GM18517 (cell line): ENCODE results near the gene SLC4A11.
"Not testable (repeated sequence)": the region's sequence is repeated elsewhere in the genome, so short reads cannot be mapped to it uniquely, and the experiment has no call there.

Experiments used
- ATAC-seq: cut with Tn5 transposase; IDR thresholded peaks from one replicate; pipeline ENCODE4 v1.9.1; 2021; ENCODE audit warnings: mild to moderate bottlenecking, moderate library complexity; ENCODE audit not compliant: unreplicated experiment

The SLC4A11 gene

DNA sequence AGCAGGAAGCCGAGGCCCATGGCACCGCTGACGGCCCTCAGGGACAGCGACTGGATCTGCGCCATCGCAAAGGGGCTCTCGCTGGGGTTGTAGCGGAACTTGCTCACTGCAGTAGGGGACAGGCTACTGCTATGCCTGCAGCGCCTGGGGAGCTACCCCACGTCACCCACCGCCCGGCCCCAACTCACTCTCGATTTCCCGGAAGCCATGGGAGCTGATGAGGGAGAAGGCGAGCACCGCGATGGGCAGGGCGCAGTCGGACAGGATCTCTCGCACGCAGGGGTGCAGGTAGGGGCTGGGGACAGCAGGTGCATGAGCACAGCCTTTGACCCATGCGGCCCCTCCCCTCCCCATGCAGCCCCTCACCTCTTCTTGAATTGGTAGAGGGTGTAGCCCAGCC, 9.8 kb downstream of the SLC4A11 start:
- no peak for ATAC-seq

DNA sequence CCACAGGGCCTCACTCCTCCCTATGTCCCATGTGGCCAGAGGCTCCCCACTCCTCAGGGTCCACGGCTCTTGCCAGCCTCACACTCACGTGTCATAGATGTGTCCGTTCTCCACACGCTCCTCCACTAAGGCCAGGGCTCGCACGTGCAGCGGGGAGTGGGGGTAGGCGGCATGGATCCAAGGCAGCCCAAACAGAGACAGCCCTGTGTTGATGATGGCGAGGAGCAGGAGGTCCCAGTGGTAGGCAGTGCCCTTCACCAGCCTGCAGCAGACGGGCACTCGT, 10.3 kb downstream of the SLC4A11 start:
- no peak for ATAC-seq

DNA sequence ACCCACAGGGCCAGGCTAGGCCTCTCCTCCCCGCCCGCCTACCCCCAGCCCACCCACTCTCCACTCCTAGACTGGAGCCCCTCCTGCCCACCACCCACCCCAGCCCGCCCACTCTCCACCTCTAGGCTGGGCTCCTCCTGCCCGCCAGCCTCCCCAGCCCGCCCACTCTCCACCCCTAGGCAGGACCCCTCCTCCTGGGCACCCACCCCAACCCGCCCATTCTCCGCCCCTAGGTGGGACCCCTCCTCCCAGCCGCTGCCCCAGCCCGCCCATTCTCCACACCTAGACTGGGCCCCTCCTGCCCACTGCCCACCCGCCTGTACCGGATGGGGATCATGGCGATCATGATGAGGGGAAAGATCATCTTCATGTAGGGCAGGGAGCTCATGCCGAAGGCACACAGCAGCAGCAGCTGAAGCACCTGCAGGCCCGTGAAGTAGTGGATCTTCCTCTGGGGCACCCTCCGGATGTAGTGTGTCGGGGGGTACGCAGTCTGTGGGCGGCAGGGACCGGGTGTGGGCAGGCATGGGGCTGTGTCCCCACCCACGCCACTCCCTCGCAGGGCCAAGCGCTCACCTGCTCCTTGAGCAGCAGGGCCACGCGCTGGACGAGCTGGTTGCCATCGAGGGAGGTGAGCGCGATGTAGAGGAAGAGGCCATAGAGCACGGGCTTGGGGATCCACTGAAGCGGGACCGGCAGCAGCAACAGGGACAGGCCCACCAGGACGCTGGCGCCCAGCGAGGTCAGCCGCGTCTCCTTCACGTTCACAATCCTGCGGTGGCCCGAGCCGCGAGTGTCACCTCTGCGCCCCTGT, 10.8 kb downstream of the SLC4A11 start:
- no peak for ATAC-seq

DNA sequence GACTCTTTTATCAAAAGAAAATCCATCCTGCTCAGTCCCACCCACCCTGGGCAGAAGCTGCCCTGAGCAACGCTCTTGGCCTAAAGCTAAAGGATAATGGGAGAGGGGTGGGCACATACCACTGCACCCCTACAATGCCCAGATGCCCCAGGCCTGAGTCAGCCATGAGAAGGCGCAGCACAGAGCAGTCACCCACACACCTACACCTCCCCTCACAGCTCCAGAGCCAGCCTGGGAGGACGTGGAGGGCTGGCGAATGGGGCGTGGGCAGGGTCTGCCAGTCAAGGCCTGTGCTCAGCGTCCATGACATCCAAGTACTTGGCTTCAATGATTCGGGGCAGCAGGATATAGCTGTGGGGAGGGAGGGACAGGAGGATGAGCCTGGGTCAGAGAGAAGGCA, 11.5 kb downstream of the SLC4A11 start:
- no peak for ATAC-seq

DNA sequence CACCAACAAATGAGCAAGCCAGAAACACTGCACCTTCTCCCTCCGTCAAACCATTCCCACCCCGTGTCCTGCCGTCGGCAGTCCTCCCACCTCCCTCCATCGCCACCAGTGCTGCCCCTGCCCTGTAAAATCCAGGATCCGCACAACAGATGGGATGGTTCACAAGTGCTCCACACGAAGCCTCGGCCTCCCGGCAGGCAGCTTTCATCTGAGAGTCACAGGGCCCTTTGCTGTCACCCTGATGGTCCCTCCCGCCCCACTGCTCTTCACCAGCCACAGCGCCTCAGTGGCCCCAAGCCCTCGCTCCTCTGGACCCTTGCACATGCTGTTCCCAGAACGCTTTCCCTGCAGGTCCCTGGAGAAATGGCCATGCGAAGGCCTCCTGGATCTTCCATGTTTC, 12.1 kb downstream of the SLC4A11 start:
- no peak for ATAC-seq

DNA sequence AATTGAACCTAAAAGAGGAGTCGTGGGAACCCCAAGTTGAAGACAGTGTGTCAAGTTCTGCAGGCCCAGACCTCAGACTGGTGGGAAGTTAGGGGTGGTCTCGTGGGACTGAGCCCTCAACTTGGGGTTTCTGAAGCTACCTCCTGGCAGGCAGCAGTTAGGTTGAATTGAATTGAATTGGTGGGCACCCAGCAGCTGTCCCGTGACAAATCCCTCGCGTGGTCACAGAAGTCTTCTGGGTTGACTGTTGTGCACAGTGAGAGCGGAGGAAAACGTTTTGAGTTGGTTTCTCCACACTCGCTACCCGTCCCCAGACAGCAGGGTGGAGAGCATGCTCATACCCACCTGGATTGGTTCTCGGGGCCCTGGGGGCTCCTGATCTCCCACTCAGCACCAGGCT, 12.9 kb downstream of the SLC4A11 start:
- ATAC-seq, result no peak

DNA sequence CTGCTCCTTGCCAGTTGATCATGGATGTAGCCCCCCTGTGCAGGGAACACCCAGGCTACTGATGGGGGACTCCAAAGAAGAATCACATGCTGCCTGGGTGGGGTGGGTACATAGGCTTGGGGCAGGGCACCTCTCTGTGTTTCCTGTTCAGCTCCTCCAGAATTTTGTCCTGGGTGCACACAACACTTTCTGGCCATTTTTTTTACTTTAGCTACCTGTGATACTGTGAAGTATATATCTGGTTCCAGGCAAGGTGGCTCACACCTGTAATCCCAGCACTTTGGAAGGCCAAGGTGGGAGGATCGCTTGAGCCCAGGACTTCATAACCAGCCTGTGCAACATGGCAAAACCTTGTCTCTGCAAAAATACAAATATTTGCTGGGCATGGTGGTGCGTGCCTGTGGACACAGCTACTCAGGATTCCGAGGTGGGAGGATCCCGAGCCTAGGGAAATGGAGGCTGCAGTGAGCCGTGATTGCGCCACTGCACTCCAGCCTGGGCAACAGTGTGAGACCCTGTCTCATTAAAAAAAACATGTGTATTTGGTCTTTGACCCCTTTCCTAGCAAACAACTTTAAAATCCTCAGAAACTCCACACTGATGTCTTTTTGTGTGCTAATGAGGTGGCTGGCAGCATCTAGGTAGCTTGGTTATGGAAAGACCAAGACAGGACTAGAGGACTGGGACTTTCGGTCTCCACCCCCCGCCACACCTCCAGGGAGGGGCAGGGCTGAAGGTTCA, 14.1 kb downstream of the SLC4A11 start:
- ATAC-seq, result no peak

DNA sequence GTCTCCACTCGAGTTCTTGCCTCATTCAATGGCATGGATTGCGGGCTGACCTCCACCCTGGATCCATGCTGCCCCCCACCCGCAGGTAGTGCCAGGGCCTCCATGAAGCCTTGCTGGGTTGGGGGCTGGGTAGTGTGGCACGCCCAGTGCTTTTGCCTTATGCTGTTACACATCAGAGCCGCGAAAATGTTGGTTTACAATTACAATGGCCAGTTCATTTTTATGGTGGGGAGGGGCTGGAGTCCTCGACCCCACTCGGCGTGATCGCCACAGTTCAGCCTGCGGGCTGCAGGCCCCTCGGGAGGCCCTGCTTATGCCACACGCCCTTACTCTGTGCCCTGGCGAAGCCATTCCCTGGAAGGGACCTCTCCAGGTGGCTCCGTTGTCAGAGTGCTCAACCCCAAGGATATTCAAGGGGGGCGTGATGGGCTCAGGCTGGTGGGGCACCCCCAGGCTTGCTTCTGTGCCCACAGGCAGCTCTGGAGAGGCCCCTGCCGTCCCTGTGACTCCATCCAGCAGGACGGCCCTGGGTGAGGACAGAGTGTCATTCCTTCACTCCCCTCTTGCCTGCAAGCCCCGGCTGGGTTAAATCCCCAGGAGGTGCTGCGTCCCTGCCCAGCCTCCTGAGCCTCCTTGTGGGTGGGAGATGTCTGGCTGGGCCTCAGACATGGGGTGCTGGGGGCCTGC, 14.9 kb downstream of the SLC4A11 start:
- no peak for ATAC-seq

DNA sequence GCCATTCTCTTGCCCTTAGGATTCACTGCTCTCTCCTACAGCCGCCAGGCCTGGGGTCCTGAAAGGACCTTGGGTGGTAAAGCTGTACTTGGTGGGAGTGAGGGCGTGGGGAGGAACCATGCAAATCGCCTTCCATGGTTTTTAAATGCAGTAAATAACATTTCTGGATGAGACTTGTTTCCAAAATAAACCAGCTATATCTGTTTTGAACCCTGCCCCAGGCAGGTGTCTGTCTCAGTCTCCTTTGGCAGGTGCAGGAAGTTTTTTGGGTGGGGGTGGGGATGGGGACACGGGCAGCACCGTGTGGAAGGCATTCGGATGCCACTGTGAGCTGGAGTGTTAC, 15.4 kb downstream of the SLC4A11 start:
- no peak for ATAC-seq

DNA sequence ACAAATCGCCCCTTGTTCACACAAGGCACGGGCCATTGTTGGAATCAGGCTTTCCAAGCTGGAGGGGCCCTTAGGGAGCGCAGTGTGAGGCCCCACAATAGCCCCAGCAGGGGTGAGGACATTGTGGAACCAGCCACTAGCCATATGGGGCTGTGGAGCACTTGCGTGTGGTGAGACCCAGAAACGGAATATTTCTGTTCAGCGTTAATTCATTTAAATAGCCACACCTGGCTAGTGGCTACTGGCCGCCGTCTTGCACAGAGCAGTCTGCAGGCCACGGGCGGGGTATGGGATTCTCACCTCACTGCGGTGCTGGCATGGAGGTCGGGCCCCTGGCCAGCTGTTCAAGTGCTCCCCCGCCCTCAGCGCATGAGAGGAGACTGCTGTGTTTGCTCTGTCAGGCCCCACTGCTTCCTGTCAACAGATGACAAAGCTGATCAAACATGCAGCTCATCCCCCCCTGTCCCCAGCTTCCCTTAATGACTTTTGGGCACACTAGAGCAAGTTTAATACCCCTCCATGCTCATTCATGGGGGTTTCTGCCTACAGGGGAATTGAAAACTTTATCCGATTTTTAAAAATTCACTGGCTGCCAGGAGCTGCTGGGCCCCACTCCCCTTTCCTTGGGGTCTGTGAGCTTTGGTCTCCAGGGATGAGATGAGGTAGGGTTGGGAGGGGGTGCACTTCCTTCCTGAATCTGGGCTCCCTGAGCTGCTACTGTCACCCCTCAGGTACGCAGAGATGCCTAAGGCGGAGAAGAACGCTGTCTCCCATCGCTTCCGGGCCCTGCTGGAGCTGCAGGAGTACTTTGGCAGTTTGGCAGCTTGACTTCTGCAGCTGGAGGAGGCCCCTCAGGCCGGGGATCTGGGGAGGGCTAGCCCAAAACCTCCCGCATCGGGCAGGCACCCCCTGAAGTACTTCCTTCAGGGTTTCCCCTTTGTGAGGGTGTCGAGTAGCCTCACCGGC, 16.1 kb downstream of the SLC4A11 start:
- peak; percentile 57 for ATAC-seq

DNA sequence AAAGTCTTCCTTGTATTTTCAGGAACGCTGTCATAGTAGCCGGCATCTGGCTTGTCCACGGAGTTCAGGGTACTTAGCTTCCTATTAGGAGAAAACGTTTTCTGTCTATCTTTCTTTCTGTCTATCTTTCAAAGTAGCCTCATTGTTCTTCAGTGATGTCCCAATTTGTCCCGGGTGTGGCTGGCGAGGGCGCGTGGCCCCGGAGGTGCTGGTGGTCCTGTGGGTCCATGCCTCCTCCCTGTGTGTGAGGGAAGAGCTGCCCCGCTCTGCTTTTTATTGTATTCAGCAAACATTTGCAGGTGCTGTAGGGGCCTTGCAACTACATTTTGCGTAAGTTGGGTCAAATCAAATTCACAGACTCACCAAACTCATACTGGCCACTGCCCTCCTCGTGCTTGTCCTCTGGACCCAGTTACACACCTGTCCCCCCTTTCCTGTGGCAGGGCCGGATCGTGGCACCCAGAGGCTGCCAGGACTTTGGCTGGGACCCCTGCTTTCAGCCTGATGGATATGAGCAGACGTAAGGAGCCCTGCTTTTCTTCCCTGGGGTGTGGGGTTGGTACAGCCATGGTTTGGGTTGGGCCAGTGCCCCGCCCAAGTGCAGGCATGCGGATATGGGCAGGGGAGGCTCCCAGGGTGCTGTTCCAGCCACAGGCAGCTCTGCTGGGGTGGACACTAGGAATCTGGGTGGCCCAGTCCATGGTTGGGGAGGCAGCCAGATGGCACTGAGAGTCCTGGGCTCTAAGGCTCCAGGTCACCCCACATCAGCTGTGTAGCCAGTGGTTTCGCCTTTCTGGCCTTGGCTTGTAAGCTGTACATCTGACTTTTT, 17.4 kb downstream of the SLC4A11 start:
- ATAC-seq, result no peak

DNA sequence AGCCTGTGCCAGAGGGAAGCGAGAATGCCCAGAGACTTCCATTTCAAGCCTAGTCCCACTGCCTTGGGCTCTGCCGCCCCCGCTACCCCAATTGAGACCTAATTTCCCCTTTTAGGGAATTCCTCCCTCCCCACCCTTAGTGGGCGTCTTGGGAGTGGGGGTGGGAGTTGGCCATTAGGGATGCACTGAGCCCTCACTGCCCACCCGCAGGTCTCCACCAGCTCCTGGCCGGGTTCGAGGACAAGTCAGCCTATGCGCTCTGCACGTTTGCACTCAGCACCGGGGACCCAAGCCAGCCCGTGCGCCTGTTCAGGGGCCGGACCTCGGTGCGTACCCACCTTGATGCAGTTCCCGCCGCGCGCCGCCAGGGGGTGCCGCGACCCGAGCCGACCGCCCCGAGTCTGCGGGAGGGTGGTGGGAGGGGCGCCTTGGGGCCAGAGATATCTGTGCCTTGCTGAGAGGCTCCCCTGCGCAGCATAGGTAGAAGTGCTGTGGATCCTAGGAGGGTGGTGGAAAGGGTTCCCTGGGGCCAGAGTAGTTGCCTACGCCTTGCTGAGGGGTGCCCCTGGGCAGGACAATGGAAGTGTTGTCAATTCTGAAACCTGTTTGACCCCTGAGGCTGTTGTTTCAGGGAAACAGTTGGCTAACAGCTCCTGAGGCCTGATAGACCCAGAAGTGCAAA, 20.5 kb downstream of the SLC4A11 start:
- peak; percentile 52 for ATAC-seq

DNA sequence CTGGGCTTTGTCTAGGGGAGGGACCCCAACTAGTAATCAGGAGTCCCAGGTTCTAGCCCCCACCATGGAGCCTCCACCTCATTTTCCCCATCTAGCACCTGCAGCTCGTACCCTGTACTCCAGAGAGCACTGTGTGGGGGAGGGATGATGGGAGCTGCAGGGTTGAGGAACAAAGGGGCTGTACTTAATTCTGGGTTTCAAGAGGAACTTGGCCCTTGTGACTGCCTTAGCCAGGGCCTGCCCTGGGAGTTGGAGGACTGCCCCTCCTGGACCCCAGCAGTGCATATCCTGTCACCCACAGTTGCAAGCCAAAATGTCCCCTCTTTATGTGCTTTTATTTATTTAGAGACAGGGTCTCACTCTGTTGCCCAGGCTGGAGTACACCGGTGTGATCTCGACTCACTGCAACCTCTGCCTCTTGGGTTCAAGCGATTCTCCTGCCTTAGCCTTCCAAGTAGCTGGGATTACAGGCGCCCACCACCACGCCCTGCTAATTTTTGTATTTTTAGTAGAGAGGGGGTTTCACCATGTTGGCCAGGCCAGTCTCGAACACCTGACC, 23.6 kb downstream of the SLC4A11 start:
- ATAC-seq, result not testable (repeated sequence)

DNA sequence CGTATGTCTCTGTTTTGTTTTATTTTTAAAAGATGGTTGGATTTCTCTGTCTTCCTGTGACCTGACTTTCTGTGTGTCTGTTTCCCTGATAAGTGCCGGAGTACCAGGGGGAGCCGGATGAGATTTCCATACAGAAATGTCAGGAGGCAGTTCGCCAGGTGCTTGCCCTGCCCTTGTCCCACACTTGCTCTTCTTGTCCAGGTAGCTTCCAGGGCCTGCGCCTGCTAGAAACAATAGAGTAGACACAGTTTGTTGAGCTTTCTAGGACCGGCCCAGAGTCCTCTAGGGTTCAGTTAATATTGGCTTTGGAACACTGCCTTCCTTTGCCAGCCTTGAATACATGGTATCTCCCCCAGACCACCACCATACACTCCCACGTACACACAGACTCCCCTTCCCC, 25.8 kb downstream of the SLC4A11 start:
- no peak for ATAC-seq

DNA sequence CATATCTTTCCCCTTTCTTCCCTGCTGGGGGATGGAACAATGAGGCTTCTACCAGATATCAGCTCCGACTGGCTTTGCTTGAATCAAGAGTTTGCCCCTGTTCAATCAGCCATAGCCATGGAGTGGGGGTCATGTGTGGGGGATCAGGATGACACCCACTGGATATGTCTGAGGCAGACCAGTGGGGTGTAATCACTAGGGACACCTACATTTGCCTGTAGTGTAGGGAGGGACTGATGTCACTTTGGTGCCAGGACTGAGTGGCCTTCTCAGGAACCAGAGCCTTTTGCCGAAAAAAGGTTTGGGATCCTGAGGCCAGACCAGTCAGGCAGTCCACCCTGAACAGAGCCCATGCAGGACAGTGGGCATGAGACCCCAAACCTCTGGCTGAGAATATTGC, 28.6 kb downstream of the SLC4A11 start:
- no peak for ATAC-seq

DNA sequence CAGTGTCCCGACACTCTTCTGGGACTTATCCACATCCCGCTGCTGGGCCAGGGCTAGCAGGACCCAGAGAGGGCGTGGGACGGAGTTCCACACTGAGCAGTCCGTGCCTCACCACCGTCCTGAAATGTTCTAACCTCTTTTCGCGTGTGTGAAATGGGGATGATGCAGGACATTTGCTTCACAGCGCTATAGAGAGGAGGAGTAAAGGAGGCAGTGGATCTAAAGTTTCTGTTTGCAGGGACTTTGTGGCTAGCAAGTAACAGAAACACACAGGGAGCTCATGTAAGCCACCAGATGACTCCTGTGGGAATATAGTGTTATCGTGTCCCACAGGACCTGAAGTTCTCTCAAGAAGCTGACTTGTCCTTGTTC, 29.1 kb downstream of the SLC4A11 start:
- ATAC-seq, result no peak

DNA sequence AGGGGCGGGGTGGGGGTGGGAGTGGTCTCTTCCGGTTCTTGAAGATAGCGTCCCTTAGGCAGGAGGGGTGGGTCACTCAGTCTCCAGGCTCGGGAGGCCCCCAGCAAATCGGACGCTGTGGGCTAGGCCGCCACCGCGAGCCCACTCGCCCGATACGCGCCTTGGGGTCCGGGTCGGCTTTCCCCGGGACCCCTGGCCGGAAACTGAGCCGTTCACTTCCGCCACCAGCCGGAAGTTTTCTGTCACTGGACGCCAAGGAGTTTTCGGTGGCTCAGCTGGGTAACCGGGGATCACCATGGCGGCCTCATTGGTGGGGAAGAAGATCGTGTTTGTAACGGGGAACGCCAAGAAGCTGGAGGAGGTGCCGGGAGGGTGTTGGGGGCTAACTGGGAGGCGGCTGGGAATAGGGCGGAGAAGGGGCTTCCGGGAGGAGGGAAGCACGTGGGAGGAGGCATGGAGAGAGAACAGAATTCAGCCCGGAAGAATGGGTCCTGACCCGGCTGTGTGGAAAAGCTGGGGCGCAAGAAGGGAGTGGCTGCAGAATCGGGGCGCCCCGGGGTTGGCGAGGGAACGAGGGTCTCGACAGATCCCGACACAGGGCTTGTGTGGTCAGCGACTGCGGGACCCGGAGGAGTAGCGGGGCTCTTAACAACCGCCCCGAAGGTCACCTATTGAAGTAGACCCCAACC, 29.6 kb downstream of the SLC4A11 start, which contains the start of gene ITPA:
TSS of gene ITPA (plus strand) at position 242 of the 689 bp plus-strand sequence. CDS start at position 296, 54 bp downstream.
- no peak for ATAC-seq

DNA sequence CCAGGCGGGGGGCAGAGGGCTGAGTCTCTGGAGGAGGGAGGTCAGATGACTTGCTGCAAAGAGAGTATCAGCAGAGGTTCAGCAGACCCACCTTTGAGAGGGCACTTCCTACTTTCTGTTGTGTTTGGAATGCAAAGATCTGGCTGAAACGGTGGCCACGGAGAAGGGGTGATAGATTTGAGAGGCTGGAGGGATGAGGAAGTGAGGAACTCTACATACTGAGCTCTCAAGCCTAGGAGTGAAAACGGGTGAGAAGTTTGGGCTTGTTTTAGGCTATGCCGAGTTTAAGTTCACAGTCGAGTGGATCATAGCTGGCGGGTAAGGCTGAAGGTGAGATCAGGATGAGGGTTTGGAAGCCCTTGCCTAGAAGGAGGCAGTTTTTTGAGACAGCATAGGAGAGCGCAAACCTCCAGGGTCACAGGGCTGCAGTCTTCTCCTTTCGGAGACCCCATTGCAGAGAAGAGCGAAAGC, 30.2 kb downstream of the SLC4A11 start:
- ATAC-seq, result no peak
